ENCODE data around the gene SRSF11.

GRCh38 chr1:70265946-70266345 lies 44.8 kb downstream of the SRSF11 start:
- TF ChIP-seq CTCF (IDR thresholded peaks at IDR 0.05) (no peak), POLR2A (IDR thresholded peaks at IDR 0.05; ENCODE audit: low read depth) (no peak), POLR2AphosphoS5 (IDR thresholded peaks at IDR 0.05) (no peak)
